Choroid plexus epithelial cell (primary cell): ENCODE measurements around the gene TEX261.

ENCODE experiments used
- DNase-seq: peaks from one replicate; pipeline ENCODE4 v3.0.0-alpha.2; 2010; ENCODE audit warnings: low read depth
- H3K4me3 ChIP-seq: 2 replicates; pipeline ENCODE4 v1.5.1; 2011; ENCODE audit warnings: low read depth, mild to moderate bottlenecking, control low read depth, low read length, moderate library complexity
- CTCF ChIP-seq: conservative IDR thresholded peaks from 2 replicates; pipeline ENCODE4 v1.5.1; 2011; ENCODE audit warnings: low read depth, mild to moderate bottlenecking, control low read depth, inconsistent platforms, low read length, moderate library complexity

The TEX261 gene

GRCh38 chr2:70942396-70943204 is 52.1 kb downstream of the TEX261 start:
- no peak overlapping the region for H3K4me3 ChIP-seq
- TF ChIP-seq CTCF: no peak
- DNase-seq: no peak

GRCh38 chr2:70941701-70942100 is 53.0 kb downstream of the TEX261 start:
- H3K4me3 ChIP-seq: no peak overlapping the region
- no peak for DNase-seq
- no peak for TF ChIP-seq CTCF

GRCh38 chr2:70941186-70941585 is 53.5 kb downstream of the TEX261 start:
- no peak overlapping the region for H3K4me3 ChIP-seq
- no peak for TF ChIP-seq CTCF
- no peak for DNase-seq

GRCh38 chr2:70939839-70940580 is 54.7 kb downstream of the TEX261 start:
- no peak overlapping the region for H3K4me3 ChIP-seq
- DNase-seq: no peak
- TF ChIP-seq CTCF: no peak

GRCh38 chr2:70939001-70939838 is 55.5 kb downstream of the TEX261 start:
- no peak overlapping the region for H3K4me3 ChIP-seq
- no peak for DNase-seq
- no peak for TF ChIP-seq CTCF

- no peak overlapping the region for H3K4me3 ChIP-seq
- no peak for TF ChIP-seq CTCF
- no peak for DNase-seq
Observed at GRCh38 chr2:70938586-70938950, 56.1 kb downstream of the TEX261 start.
